Upper lobe of left lung (tissue), 6 donors: Measurements from ENCODE around the gene MPC1. TPM values are rescaled to one million over a fixed set of nuclear protein-coding genes. Genes with fewer than 3 reads are reported as not detected.
A peak's percentile ranks its signal among the peaks of the same experiment; 100 is the strongest.

Experiments
- ATAC-seq, 2 donors: fragments of 200-7000 bp; cut with Tn5 transposase; one replicate each; pipeline ENCODE4 v1.9.1; 2022; ENCODE audit warnings: mild to moderate bottlenecking in 2 of 2, moderate library complexity in 2 of 2; ENCODE audit not compliant: low FRiP score in 2 of 2
- DNase-seq, 2 donors: peaks; one replicate each; pipeline ENCODE4 v3.0.0-alpha.2; 2019 to 2020
- H3K27ac ChIP-seq, 4 donors: fragments of 200-600 bp; sonication (generic); one replicate each; pipeline ENCODE4 v1.5.1; 2016 to 2019
- H3K27me3 ChIP-seq, 4 donors: fragments of 200-600 bp; sonication (generic); one replicate each; pipeline ENCODE4 v1.5.1; 2017 to 2019
- H3K36me3 ChIP-seq, 4 donors: fragments of 200-600 bp; sonication (generic); one replicate each; pipeline ENCODE4 v1.5.1; 2016 to 2019
- H3K4me1 ChIP-seq, 4 donors: fragments of 200-600 bp; sonication (generic); one replicate each; pipeline ENCODE4 v1.5.1; 2018 to 2019
- H3K4me3 ChIP-seq, 4 donors: fragments of 200-600 bp; sonication (generic); one replicate each; pipeline ENCODE4 v1.5.1; 2017 to 2019; ENCODE audit warnings: mild to moderate bottlenecking in 2 of 4, moderate library complexity in 1 of 4
- H3K9me3 ChIP-seq, 4 donors: fragments of 200-600 bp; sonication (generic); one replicate each; pipeline ENCODE4 v1.5.1; 2018 to 2019
- CTCF ChIP-seq, 6 experiments: fragments of 450-650 bp in 4 of 6; fragments of 200-600 bp in 2 of 6; sonication (generic) in 2 of 6; IDR thresholded peaks; one replicate each; pipeline ENCODE4 v1.5.1; 2016 to 2019; ENCODE audit warnings: antibody characterized with exemption in 6 of 6
- EP300 ChIP-seq, 4 donors: sonication (generic); formaldehyde crosslinking; IDR thresholded peaks; one replicate each; pipeline ENCODE4 v1.5.1; 2017; ENCODE audit warnings: antibody characterized with exemption in 4 of 4, control low read depth in 2 of 4
- POLR2A ChIP-seq, 4 donors: fragments of 450-650 bp; IDR thresholded peaks; one replicate each; pipeline ENCODE4 v1.5.1; 2016 to 2017; ENCODE audit warnings: antibody characterized with exemption in 4 of 4, mild to moderate bottlenecking in 2 of 4
- POLR2AphosphoS5 ChIP-seq, 2 donors: sonication (generic); formaldehyde crosslinking; IDR thresholded peaks; one replicate each; pipeline ENCODE4 v1.5.1; 2017; ENCODE audit warnings: antibody characterized with exemption in 2 of 2
- WGBS, 2 donors: methylation state at CpG; one replicate each; pipeline ENCODE4 v1.1.5; 2017 to 2018; 5-methylcytosine and 5-hydroxymethylcytosine counted together
- total RNA-seq, 6 donors: library from RNA; depleted of rRNA in 4 of 6; stranded (reverse); fragments of >200 nt in 4 of 6; gene quantifications; one replicate each; pipeline versions ENCODE4 v1.1.0 to v1.2.1, GENCODE V29; 2016 to 2021
- donor health status: DM: no; HTN: no; CAD: no; lungs with moderate emphysema.
- donor health status: DM: no; HTN: yes; CAD: no; lungs with severe emphysema.

Gene MPC1
- total RNA-seq, 6 donors from 2014 or later, result 17.8 to 74.2 (median 50.7) TPM

- H3K9me3 ChIP-seq, result no peaks in the 10 kb centered on the region
- H3K27ac ChIP-seq, result no peak overlapping the region
- H3K36me3 ChIP-seq, result peaks cover 13 to 71% (median 51%) of the 10 kb centered on the region in 4 donors
- peak in 1 of 2 donors; percentile 56 for DNase-seq
- no peak for TF ChIP-seq POLR2AphosphoS5 (IDR thresholded peaks at IDR 0.05)
- TF ChIP-seq EP300 (IDR thresholded peaks at IDR 0.05), result no peak
- ATAC-seq, result peak in 1 of 2 donors; percentile 15
- no peaks in the 10 kb centered on the region for H3K27me3 ChIP-seq
- H3K4me3 ChIP-seq, result no peak overlapping the region
- 95 to 97% methylated on average over 14 to 22 of the region's 22 CpGs for WGBS, 2 donors
- H3K4me1 ChIP-seq, result no peaks in the 10 kb centered on the region
These were observed 40.5 kb upstream of the MPC1 start for GRCh38 chr6:166423051-166423745.

- H3K27ac ChIP-seq, result no peak overlapping the region
- TF ChIP-seq CTCF (IDR thresholded peaks at IDR 0.05), result no peak
- no peak for TF ChIP-seq POLR2A (IDR thresholded peaks at IDR 0.05)
- TF ChIP-seq POLR2AphosphoS5 (IDR thresholded peaks at IDR 0.05), result no peak
- no peak for TF ChIP-seq EP300 (IDR thresholded peaks at IDR 0.05)
These were observed 39.6 kb upstream of the MPC1 start for GRCh38 chr6:166422201-166422940.

GRCh38 chr6:166420351-166420750, 37.6 kb upstream of the MPC1 start:
- H3K27me3 ChIP-seq, result no peaks in the 10 kb centered on the region
- ATAC-seq (peak in 1 of 2 donors; percentile 56), DNase-seq (no peak)
- TF ChIP-seq POLR2AphosphoS5 (IDR thresholded peaks at IDR 0.05), result no peak
- peak in 2 of 6 experiments; percentile 16 to 27 for TF ChIP-seq CTCF (IDR thresholded peaks at IDR 0.05)
- TF ChIP-seq EP300 (IDR thresholded peaks at IDR 0.05), result no peak
- no peak for TF ChIP-seq POLR2A (IDR thresholded peaks at IDR 0.05)
- H3K27ac ChIP-seq, result no peak overlapping the region
- no peak overlapping the region for H3K4me3 ChIP-seq
- H3K9me3 ChIP-seq, result no peaks in the 10 kb centered on the region
- H3K36me3 ChIP-seq, result peaks cover 21 to 97% (median 69%) of the 10 kb centered on the region in 4 donors
- WGBS, 2 donors, result 39 to 42% methylated on average over 6 of the region's 6 CpGs
- H3K4me1 ChIP-seq, result no peaks in the 10 kb centered on the region

More at GRCh38 chr6:166422201-166422940, 39.6 kb upstream of the MPC1 start:
- 93 to 94% methylated on average over 19 to 20 of the region's 20 CpGs for WGBS, 2 donors
- no peak overlapping the region for H3K4me3 ChIP-seq
- H3K36me3 ChIP-seq, result peaks cover 19 to 80% (median 59%) of the 10 kb centered on the region in 4 donors
- no peaks in the 10 kb centered on the region for H3K27me3 ChIP-seq
- H3K4me1 ChIP-seq, result no peaks in the 10 kb centered on the region
- ATAC-seq (no peak), DNase-seq (no peak)
- no peaks in the 10 kb centered on the region for H3K9me3 ChIP-seq

GRCh38 chr6:166419717-166420116, 37.0 kb upstream of the MPC1 start:
- ATAC-seq (no peak), DNase-seq (no peak)
- WGBS, 2 donors, result 92 to 96% methylated on average over 15 of the region's 15 CpGs
- peaks cover 20 to 97% (median 75%) of the 10 kb centered on the region in 4 donors for H3K36me3 ChIP-seq
- no peaks in the 10 kb centered on the region for H3K27me3 ChIP-seq
- H3K4me3 ChIP-seq, result no peak overlapping the region
- TF ChIP-seq POLR2AphosphoS5 (IDR thresholded peaks at IDR 0.05), result no peak
- TF ChIP-seq POLR2A (IDR thresholded peaks at IDR 0.05), result no peak
- no peak for TF ChIP-seq EP300 (IDR thresholded peaks at IDR 0.05)
- no peak for TF ChIP-seq CTCF (IDR thresholded peaks at IDR 0.05)
- H3K9me3 ChIP-seq, result no peaks in the 10 kb centered on the region
- no peaks in the 10 kb centered on the region for H3K4me1 ChIP-seq
- H3K27ac ChIP-seq, result no peak overlapping the region

GRCh38 chr6:166419286-166419685, 36.5 kb upstream of the MPC1 start:
- Histone ChIP-seq H3K4me1 (no peaks in the 10 kb centered on the region), H3K36me3 (peaks cover 21 to 97% (median 76%) of the 10 kb centered on the region in 4 donors), H3K27ac (no peak overlapping the region), H3K27me3 (no peaks in the 10 kb centered on the region), H3K4me3 (no peak overlapping the region), H3K9me3 (no peaks in the 10 kb centered on the region)
- DNase-seq, result no peak
- no peak for ATAC-seq
- TF ChIP-seq EP300 (IDR thresholded peaks at IDR 0.05) (no peak), CTCF (IDR thresholded peaks at IDR 0.05) (no peak), POLR2A (IDR thresholded peaks at IDR 0.05) (no peak), POLR2AphosphoS5 (IDR thresholded peaks at IDR 0.05) (no peak)
- 47 to 68% methylated on average over 6 to 7 of the region's 7 CpGs for WGBS, 2 donors
